Measurements from ENCODE around the gene IL17RD. TPM values are rescaled to one million over a fixed set of nuclear protein-coding genes. Genes with fewer than 3 reads are reported as not detected.

The IL17RD gene
- total RNA-seq, 1 experiment from 2014 or later = 3.5 TPM

DNA sequence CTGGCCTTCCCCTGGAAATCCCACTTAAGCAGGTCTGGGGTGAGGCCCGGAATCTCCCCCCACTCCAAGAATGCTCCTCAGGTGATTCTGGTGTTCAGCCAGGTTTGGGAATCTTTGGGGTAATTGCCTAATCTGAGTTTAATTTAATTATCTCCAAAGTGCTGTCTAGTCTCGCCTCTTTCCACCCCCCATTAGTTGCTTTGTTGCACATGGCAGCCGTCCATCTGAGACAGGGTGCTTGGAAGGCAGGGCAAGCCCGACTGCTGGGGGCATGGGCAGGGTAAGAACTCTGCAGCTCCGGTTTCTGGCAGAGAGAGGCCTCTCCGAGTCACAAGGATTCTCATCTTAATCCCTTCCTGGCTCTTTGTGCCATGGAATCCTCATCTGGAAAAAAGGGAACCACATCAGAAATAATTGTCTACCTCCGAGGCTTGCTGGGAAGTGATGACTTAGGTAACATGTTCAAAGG is 15.0 kb downstream of the IL17RD start:
- H3K27me3 ChIP-seq (ENCODE audit: control insufficient read depth, insufficient read depth, low read length) = no peaks in the 10 kb centered on the region
- CTCF ChIA-PET = no interaction called here

DNA sequence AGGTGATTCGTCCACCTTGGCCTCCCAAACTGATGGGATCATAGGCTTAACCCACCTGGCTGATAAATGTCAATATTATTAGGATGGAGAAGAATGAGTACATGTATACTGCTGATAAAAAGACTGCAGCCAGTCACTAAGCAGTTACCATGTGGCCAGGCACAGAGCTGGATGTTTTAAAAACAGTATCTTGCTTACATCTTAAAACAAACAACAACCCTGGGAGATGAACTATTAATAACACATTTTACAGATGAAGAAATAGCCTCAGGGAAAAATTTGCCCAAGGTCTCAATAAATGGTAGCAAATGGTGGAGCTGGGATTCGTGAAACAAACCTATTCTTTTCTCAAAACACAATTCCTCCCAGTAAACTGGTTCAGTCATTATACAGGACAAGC is 18.1 kb downstream of the IL17RD start:
- no peaks in the 10 kb centered on the region for H3K27me3 ChIP-seq (ENCODE audit: control insufficient read depth, insufficient read depth, low read length)
- TF ChIP-seq REST (IDR thresholded peaks at IDR 0.05; ENCODE audit: insufficient read depth in 1 of 2, low read depth in 2 of 2, low read length in 1 of 2) (no peak), SIN3A (IDR thresholded peaks at IDR 0.05; ENCODE audit: borderline replicate concordance, insufficient read depth, low read depth, low read length) (no peak), TCF7L2 (IDR thresholded peaks at IDR 0.05; ENCODE audit: low read depth, low read length) (no peak), CTCF (IDR thresholded peaks at IDR 0.05) (no peak), POLR2AphosphoS5 (IDR thresholded peaks at IDR 0.05; ENCODE audit: low read depth, low read length) (no peak)
- no peak overlapping the region for H3K27ac ChIP-seq (ENCODE audit: low read length)
- H3K36me3 ChIP-seq (ENCODE audit: control insufficient read depth, insufficient read depth, low read length) = no peaks in the 10 kb centered on the region
- ATAC-seq (no peak), DNase-seq (ENCODE audit: low read depth, low spot score) (no peak)
- ChIA-PET POLR2A (no interaction called here), CTCF (no interaction called here)
- no peaks in the 10 kb centered on the region for H3K4me1 ChIP-seq (ENCODE audit: control insufficient read depth, insufficient read depth, low read length)
- BruUV-seq (replicated peaks) = no TSS peak
- in situ Hi-C loops (cut with HindIII; ENCODE audit: low pct_unique_long_range_greater_than_20kb, low sequenced_read_pairs) = no loop called here
- H3K4me3 ChIP-seq (ENCODE audit: low read depth in 2 of 2, low read length in 2 of 2) = no peak overlapping the region
- no peaks in the 10 kb centered on the region for H3K9me3 ChIP-seq (ENCODE audit: control insufficient read depth, insufficient read depth, low read depth, low read length)
- intact Hi-C loops (cut with micrococcal nuclease; ENCODE audit: unreplicated experiment) = no loop called here

More for the DNA sequence above, 15.0 kb downstream of the IL17RD start:
- Histone ChIP-seq H3K9me3 (ENCODE audit: control insufficient read depth, insufficient read depth, low read depth, low read length) (no peaks in the 10 kb centered on the region), H3K4me1 (ENCODE audit: control insufficient read depth, insufficient read depth, low read length) (no peaks in the 10 kb centered on the region), H3K27ac (ENCODE audit: low read length) (no peak overlapping the region), H3K36me3 (ENCODE audit: control insufficient read depth, insufficient read depth, low read length) (no peaks in the 10 kb centered on the region), H3K4me3 (ENCODE audit: low read depth in 2 of 2, low read length in 2 of 2) (no peak overlapping the region)
- TF ChIP-seq POLR2AphosphoS5 (IDR thresholded peaks at IDR 0.05; ENCODE audit: low read depth, low read length) (no peak), REST (IDR thresholded peaks at IDR 0.05; ENCODE audit: insufficient read depth in 1 of 2, low read depth in 2 of 2, low read length in 1 of 2) (no peak), SIN3A (IDR thresholded peaks at IDR 0.05; ENCODE audit: borderline replicate concordance, insufficient read depth, low read depth, low read length) (no peak), TCF7L2 (IDR thresholded peaks at IDR 0.05; ENCODE audit: low read depth, low read length) (no peak), CTCF (IDR thresholded peaks at IDR 0.05) (no peak)
- BruUV-seq (replicated peaks) = no TSS peak
- POLR2A ChIA-PET = no interaction called here
- in situ Hi-C loops (cut with HindIII; ENCODE audit: low pct_unique_long_range_greater_than_20kb, low sequenced_read_pairs) = no loop called here
- DNase-seq (ENCODE audit: low read depth, low spot score) (no peak), ATAC-seq (no peak)
- intact Hi-C loops (cut with micrococcal nuclease; ENCODE audit: unreplicated experiment) = no loop called here

Data from Panc1 (cell line).